SK-N-SH treated with all-trans-retinoic acid at 6 μM for 48 hours (cell line): ENCODE results near the gene SLC6A3.

Experiments
- CSDC2 ChIP-seq: fragments of 250-450 bp; sonication (Bioruptor Pico); IDR thresholded peaks from 2 replicates; pipeline ENCODE4 v1.5.0; 2020; ENCODE audit warnings: mild to moderate bottlenecking, moderate library complexity
- ESRRG ChIP-seq: fragments of 250-450 bp; sonication (Bioruptor Pico); IDR thresholded peaks from 2 replicates; pipeline ENCODE4 v1.6.1; 2021; ENCODE audit warnings: mild to moderate bottlenecking
- ISL1 ChIP-seq: fragments of 250-450 bp; sonication (Bioruptor Pico); IDR thresholded peaks from 2 replicates; pipeline ENCODE4 v2.1.2; 2022; ENCODE audit warnings: mild to moderate bottlenecking, moderate library complexity
- RARB ChIP-seq: fragments of 250-450 bp; sonication (Bioruptor Pico); IDR thresholded peaks from 2 replicates; pipeline ENCODE4 v1.8.0; 2021; ENCODE audit warnings: mild to moderate bottlenecking, moderate library complexity
- TCF4 ChIP-seq: fragments of 250-450 bp; sonication (Bioruptor Pico); IDR thresholded peaks from 2 replicates; pipeline ENCODE4 v1.8.0; 2021; ENCODE audit warnings: mild to moderate bottlenecking, moderate library complexity, borderline replicate concordance
- ZC3H10 ChIP-seq: fragments of 250-450 bp; sonication (Bioruptor Pico); IDR thresholded peaks from 2 replicates; pipeline ENCODE4 v1.5.1; 2021; ENCODE audit warnings: mild to moderate bottlenecking, moderate library complexity
- ZFP3 ChIP-seq: fragments of 250-450 bp; sonication (Bioruptor Pico); IDR thresholded peaks from 2 replicates; pipeline ENCODE4 v1.5.0; 2020; ENCODE audit warnings: mild to moderate bottlenecking, moderate library complexity
- TF ChIP-seq, protein P1 (sequence below): fragments of 250-450 bp; sonication (Bioruptor Pico); IDR thresholded peaks from 2 replicates; pipeline ENCODE4 v1.5.1; 2020; ENCODE audit warnings: low read depth, mild to moderate bottlenecking, moderate library complexity
- TF ChIP-seq, protein P2 (sequence below): fragments of 250-450 bp; sonication (Bioruptor Pico); IDR thresholded peaks from 2 replicates; pipeline ENCODE4 v1.5.1; 2021; ENCODE audit warnings: mild to moderate bottlenecking, moderate library complexity
- TF ChIP-seq, protein P3 (sequence below): fragments of 250-450 bp; sonication (Bioruptor Pico); IDR thresholded peaks from 2 replicates; pipeline ENCODE4 v1.8.0; 2020; ENCODE audit warnings: mild to moderate bottlenecking, moderate library complexity, borderline replicate concordance

DNA sequence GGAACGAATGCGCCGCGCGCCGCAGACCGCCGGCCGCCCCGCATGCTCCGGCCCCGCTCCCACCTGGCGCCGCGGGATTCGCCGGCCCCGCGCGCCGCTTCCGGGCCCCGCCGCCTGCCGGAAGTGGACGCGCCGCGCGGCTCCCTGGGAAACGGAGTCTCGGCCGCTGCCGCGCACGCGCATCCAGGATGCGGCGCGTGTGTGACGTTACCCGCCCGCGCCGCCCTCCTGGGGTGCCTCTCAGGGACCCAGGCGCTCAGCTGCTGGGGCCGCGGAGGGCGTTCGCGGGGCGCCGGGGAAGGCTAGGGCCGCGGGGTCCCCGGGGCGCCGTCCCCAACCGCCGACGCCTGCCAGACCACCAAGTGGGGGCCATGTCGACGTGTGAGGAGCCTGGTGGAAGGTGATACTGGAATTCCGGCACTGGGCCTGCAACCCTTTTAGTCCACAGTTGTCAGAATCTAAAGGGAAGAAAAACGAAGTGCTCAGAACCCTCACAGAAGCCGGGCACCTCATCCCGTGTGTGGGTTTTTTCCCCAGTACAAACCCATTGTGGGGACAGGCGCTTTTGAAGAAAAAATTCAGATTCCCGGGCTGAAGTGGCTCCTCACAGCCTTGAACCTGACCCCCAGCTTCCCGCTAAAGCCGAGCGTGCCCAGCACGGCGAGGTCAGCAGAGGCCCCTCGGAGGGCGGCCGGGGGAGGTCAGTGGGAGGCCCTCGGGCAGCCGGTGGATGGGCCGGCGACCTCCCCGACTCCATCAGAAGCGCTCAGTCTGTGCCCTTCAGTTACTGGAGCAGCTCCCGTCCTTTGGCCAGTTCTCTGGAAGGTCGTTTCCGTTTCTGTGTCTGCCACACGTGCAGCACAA, 100.0 kb downstream of the SLC6A3 start, which contains the start of gene CLPTM1L:
- TF ChIP-seq CSDC2 (CRISPR knock-in tag) (no peak), ZC3H10 (CRISPR knock-in tag) (no peak), TCF4 (CRISPR knock-in tag) (no peak), ZFP3 (CRISPR knock-in tag) (no peak), ISL1 (CRISPR knock-in tag) (no peak), ESRRG (CRISPR knock-in tag) (no peak), RARB (CRISPR knock-in tag) (no peak)
- TF ChIP-seq, protein P1, sequence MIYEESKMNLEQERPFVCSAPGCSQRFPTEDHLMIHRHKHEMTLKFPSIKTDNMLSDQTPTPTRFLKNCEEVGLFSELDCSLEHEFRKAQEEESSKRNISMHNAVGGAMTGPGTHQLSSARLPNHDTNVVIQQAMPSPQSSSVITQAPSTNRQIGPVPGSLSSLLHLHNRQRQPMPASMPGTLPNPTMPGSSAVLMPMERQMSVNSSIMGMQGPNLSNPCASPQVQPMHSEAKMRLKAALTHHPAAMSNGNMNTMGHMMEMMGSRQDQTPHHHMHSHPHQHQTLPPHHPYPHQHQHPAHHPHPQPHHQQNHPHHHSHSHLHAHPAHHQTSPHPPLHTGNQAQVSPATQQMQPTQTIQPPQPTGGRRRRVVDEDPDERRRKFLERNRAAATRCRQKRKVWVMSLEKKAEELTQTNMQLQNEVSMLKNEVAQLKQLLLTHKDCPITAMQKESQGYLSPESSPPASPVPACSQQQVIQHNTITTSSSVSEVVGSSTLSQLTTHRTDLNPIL, result no peak
- TF ChIP-seq, protein P2, sequence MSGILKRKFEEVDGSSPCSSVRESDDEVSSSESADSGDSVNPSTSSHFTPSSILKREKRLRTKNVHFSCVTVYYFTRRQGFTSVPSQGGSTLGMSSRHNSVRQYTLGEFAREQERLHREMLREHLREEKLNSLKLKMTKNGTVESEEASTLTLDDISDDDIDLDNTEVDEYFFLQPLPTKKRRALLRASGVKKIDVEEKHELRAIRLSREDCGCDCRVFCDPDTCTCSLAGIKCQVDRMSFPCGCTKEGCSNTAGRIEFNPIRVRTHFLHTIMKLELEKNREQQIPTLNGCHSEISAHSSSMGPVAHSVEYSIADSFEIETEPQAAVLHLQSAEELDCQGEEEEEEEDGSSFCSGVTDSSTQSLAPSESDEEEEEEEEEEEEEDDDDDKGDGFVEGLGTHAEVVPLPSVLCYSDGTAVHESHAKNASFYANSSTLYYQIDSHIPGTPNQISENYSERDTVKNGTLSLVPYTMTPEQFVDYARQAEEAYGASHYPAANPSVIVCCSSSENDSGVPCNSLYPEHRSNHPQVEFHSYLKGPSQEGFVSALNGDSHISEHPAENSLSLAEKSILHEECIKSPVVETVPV (CRISPR knock-in tag), result no peak
- TF ChIP-seq, protein P3, sequence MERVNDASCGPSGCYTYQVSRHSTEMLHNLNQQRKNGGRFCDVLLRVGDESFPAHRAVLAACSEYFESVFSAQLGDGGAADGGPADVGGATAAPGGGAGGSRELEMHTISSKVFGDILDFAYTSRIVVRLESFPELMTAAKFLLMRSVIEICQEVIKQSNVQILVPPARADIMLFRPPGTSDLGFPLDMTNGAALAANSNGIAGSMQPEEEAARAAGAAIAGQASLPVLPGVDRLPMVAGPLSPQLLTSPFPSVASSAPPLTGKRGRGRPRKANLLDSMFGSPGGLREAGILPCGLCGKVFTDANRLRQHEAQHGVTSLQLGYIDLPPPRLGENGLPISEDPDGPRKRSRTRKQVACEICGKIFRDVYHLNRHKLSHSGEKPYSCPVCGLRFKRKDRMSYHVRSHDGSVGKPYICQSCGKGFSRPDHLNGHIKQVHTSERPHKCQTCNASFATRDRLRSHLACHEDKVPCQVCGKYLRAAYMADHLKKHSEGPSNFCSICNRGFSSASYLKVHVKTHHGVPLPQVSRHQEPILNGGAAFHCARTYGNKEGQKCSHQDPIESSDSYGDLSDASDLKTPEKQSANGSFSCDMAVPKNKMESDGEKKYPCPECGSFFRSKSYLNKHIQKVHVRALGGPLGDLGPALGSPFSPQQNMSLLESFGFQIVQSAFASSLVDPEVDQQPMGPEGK (CRISPR knock-in tag), result no peak
